Transverse colon (tissue), 4 donors: ENCODE measurements around the gene BNIP1. TPM values are rescaled to one million over a fixed set of nuclear protein-coding genes. Genes with fewer than 3 reads are reported as not detected.
"Not testable (repeated sequence)": the region's sequence is repeated elsewhere in the genome, so short reads cannot be mapped to it uniquely, and the experiment has no call there.

Experiments used
- DNase-seq: peaks from one replicate; pipeline ENCODE4 v3.0.0-alpha.2; 2019
- H3K27ac ChIP-seq, 4 donors: fragments of 200-600 bp; sonication (generic); 2 replicates each; pipeline ENCODE4 v1.5.1; 2016 to 2018; ENCODE audit warnings: inconsistent platforms in 4 of 4
- H3K27me3 ChIP-seq: fragments of 200-600 bp; sonication (generic); 2 replicates; pipeline ENCODE4 v1.5.1; 2017; ENCODE audit warnings: inconsistent platforms
- H3K36me3 ChIP-seq, 4 donors: fragments of 200-600 bp; sonication (generic); 2 replicates each; pipeline ENCODE4 v1.5.1; 2017 to 2019; ENCODE audit warnings: inconsistent platforms in 4 of 4
- H3K4me1 ChIP-seq, 4 donors: fragments of 200-600 bp; sonication (generic); 2 replicates each; pipeline ENCODE4 v1.5.1; 2017 to 2020; ENCODE audit warnings: inconsistent platforms in 4 of 4
- H3K4me3 ChIP-seq, 4 donors: fragments of 200-600 bp; sonication (generic); 1 replicate in 1 of 4; 2 replicates in 3 of 4; pipeline versions ENCODE4 v1.5.1 to v1.6.1; 2017 to 2019; ENCODE audit warnings: inconsistent platforms in 4 of 4
- H3K9me3 ChIP-seq, 2 donors: fragments of 200-600 bp; sonication (generic); 2 replicates each; pipeline ENCODE4 v1.5.1; 2017 to 2019; ENCODE audit warnings: inconsistent platforms in 2 of 2
- EP300 ChIP-seq: sonication (generic); formaldehyde crosslinking; IDR thresholded peaks from one replicate; pipeline ENCODE4 v1.6.1; 2017; ENCODE audit warnings: antibody characterized with exemption, low read depth
- POLR2A ChIP-seq: fragments of 450-650 bp; IDR thresholded peaks from one replicate; pipeline ENCODE4 v1.6.1; 2016; ENCODE audit warnings: antibody characterized with exemption, mild to moderate bottlenecking, moderate library complexity
- POLR2AphosphoS5 ChIP-seq, 3 donors: sonication (generic); formaldehyde crosslinking; IDR thresholded peaks; one replicate each; pipeline ENCODE4 v1.6.1; 2016; ENCODE audit warnings: antibody characterized with exemption in 3 of 3
- whole genome bisulfite sequencing, 2 donors: methylation state at CpG; one replicate each; pipeline ENCODE4 v1.1.5; 2018; ENCODE audit warnings: low coverage in 1 of 2; 5-methylcytosine and 5-hydroxymethylcytosine counted together
- in situ Hi-C, 4 donors: fragments of 200-750 bp; cut with MboI; loops; one replicate each; pipeline versions ENCODE4 v1.15.0 to v1.15.1; 2017; ENCODE audit warnings: low sequenced_read_pairs in 3 of 4, low pct_ligation_motif_present in 1 of 4, low pct_unique_long_range_greater_than_20kb in 1 of 4
- intact Hi-C: fragments of 100-400 bp; cut with DNase I; formaldehyde crosslinking; loops from one replicate; pipeline ENCODE4 v1.15.1; 2023; ENCODE audit warnings: low total_unique reads
- total RNA-seq, 4 donors: library from RNA; depleted of rRNA; stranded (reverse); fragments of >200 nt; gene quantifications; one replicate each; pipeline ENCODE4 v1.1.0, GENCODE V29; 2016
- TF ChIP-seq, protein P1 (sequence below), 5 experiments: fragments of 200-600 bp in 3 of 5; fragments of 450-650 bp in 2 of 5; sonication (generic) in 3 of 5; IDR thresholded peaks; 1 replicate in 2 of 5; 2 replicates in 3 of 5; pipeline ENCODE4 v1.5.1; 2016 to 2017; ENCODE audit warnings: antibody characterized with exemption in 5 of 5, inconsistent platforms in 3 of 5, mild to moderate bottlenecking in 2 of 5, moderate library complexity in 1 of 5

BNIP1 gene
- total RNA-seq, 4 donors from 2014 or later: 6.0 to 7.2 TPM; not detected in 2

DNA sequence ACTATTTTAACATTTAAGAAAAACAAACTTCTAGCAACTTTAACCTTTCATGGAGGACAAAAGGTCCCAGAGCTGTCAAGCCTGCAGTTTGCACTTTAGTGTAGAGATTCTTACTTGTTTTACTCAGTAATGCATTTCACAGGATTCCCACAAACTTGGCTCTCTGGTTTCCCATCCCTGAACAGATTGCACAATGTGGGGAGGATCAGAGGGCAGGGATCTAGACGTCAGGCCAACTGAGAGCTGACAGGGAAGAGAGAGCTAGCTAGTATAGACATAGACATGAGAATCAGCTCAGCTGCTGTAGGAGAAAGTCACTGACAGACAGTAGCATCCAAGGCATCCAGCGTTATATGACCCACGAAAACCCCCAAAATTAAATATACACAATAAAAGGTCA lies 20.9 kb upstream of the BNIP1 start:
- peaks cover 3 to 9% of the 10 kb centered on the region in 2 donors for H3K9me3 ChIP-seq
- no peaks in the 10 kb centered on the region for H3K4me1 ChIP-seq
- WGBS, 2 donors: 83 to 100% methylated on average over 2 to 3 of the region's 3 CpGs
- intact Hi-C loops (no loop called here), in situ Hi-C loops (no loop called here)
- peaks cover 0 to 52% (median 18%) of the 10 kb centered on the region in 4 donors for H3K36me3 ChIP-seq
- no peak overlapping the region for H3K27ac ChIP-seq
- DNase-seq: no peak
- H3K27me3 ChIP-seq: no peaks in the 10 kb centered on the region
- H3K4me3 ChIP-seq: no peak overlapping the region
- TF ChIP-seq POLR2AphosphoS5 (IDR thresholded peaks at IDR 0.05): no peak
- TF ChIP-seq EP300: no peak
- TF ChIP-seq, protein P1, sequence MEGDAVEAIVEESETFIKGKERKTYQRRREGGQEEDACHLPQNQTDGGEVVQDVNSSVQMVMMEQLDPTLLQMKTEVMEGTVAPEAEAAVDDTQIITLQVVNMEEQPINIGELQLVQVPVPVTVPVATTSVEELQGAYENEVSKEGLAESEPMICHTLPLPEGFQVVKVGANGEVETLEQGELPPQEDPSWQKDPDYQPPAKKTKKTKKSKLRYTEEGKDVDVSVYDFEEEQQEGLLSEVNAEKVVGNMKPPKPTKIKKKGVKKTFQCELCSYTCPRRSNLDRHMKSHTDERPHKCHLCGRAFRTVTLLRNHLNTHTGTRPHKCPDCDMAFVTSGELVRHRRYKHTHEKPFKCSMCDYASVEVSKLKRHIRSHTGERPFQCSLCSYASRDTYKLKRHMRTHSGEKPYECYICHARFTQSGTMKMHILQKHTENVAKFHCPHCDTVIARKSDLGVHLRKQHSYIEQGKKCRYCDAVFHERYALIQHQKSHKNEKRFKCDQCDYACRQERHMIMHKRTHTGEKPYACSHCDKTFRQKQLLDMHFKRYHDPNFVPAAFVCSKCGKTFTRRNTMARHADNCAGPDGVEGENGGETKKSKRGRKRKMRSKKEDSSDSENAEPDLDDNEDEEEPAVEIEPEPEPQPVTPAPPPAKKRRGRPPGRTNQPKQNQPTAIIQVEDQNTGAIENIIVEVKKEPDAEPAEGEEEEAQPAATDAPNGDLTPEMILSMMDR (IDR thresholded peaks at IDR 0.05): no peak
- TF ChIP-seq POLR2A: no peak

DNA sequence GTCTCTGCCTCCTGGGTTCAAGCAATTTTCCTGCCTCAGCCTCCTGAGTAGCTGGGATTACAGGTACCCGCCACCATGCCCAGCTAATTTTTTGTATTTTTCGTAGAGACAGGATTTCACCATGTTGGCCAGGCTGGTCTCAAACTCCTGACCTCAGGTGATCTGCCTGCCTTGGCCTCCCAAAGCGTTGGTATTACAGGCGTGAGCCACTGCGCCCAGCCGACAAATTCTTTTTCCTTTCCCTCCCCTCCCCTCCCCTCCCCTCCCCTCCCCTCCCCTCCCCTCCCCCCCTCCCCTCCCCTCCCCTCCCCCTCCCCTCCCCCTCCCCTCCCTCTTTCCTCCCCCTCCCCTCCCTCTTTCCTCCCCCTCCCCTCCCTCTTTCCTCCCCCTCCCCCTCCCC lies 12.2 kb upstream of the BNIP1 start:
- H3K36me3 ChIP-seq: peaks cover 0 to 34% (median 11%) of the 10 kb centered on the region in 4 donors
- intact Hi-C loops, H3K27ac ChIP-seq, H3K27me3 ChIP-seq, H3K9me3 ChIP-seq, H3K4me1 ChIP-seq, DNase-seq, H3K4me3 ChIP-seq: not testable (repeated sequence)
- in situ Hi-C loops: loop anchor here in 2 of 4 donors (25.0 kb wide), 1 partner anchor 420 kb away; no protein-coding TSS in a partner anchor
- 98 to 100% methylated on average over 2 to 6 of the region's 6 CpGs for WGBS, 2 donors

DNA sequence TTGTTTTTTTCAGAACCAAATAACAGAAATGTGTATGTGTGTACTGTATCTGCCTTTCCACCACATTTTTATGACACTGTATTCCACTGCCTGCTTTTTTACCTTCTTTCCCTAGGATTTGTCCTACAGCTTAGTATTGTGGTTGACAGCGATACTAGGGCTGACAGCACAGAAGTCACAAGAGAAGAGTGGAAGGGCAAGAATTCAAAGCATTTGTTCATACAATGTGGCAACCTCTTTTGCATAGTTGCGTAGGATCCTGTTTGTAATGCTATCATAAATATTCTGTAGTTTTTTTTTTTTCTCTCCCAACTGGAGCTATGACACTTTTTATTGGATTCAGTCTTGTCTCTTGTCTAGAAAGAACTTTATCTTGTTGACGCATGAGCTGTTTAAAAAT lies 5.6 kb upstream of the BNIP1 start:
- Histone ChIP-seq H3K4me1 (peaks cover 0 to under 1% (median 0%) of the 10 kb centered on the region in 4 donors), H3K27me3 (no peaks in the 10 kb centered on the region), H3K4me3 (no peak overlapping the region), H3K9me3 (no peaks in the 10 kb centered on the region), H3K36me3 (peaks cover 0 to 20% (median 6%) of the 10 kb centered on the region in 4 donors), H3K27ac (no peak overlapping the region)
- in situ Hi-C loops: loop anchor here in 2 of 4 donors (25.0 kb wide), 1 partner anchor 426 kb away; no protein-coding TSS in a partner anchor
- DNase-seq: no peak
- TF ChIP-seq, protein P1 (IDR thresholded peaks at IDR 0.05): no peak
- no peak for TF ChIP-seq POLR2A
- no peak for TF ChIP-seq EP300
- no peak for TF ChIP-seq POLR2AphosphoS5 (IDR thresholded peaks at IDR 0.05)
- intact Hi-C loops: no loop called here
- 93 to 96% methylated on average over 3 of the region's 3 CpGs for WGBS, 2 donors

DNA sequence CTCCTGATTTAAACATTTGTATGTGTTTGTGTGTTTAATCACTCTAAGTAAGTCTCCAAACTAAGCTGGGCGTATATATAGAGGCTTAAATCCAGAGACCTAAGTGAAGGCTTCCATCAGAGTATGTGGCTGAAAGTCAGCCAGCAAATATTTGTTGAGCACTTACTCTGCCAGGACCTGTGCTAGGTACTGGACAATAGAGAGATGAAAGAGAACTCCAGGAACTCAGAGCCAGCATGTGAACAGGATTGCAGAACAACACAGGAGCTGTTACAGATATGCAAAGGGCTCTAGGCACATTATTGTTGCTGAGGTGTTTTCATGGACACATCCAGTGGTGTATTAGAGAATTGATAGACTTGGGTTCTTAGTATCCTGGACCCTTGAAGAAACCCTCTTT lies 4.7 kb upstream of the BNIP1 start:
- Histone ChIP-seq H3K36me3 (peaks cover 0 to 13% (median 5%) of the 10 kb centered on the region in 4 donors), H3K4me3 (no peak overlapping the region), H3K27me3 (no peaks in the 10 kb centered on the region), H3K27ac (no peak overlapping the region), H3K9me3 (no peaks in the 10 kb centered on the region), H3K4me1 (peaks cover 0 to 5% (median 0%) of the 10 kb centered on the region in 4 donors)
- in situ Hi-C loops: loop anchor here (10.0 to 25.0 kb wide), 3 partner anchors 135 to 427 kb away; partner anchors contain the start of gene ATP6V0E1 (in 3 of the 4)
- intact Hi-C loops: loop anchor here (10.0 kb wide), 1 partner anchor 155 kb away; the partner anchor contains the start of gene ATP6V0E1
- WGBS, 2 donors: 71 to 94% methylated on average over 1 of the region's 1 CpG
- no peak for TF ChIP-seq POLR2AphosphoS5 (IDR thresholded peaks at IDR 0.05)
- no peak for TF ChIP-seq EP300
- TF ChIP-seq, protein P1 (IDR thresholded peaks at IDR 0.05): no peak
- TF ChIP-seq POLR2A: no peak
- no peak for DNase-seq
